GM06990 (cell line): ENCODE data around the gene HLA-DOB.

Experiments used
- DNase-seq: peaks from one replicate; pipeline ENCODE4 v3.0.0-alpha.2; 2011; ENCODE audit not compliant: insufficient read length; ENCODE audit errors: extremely low read depth
- H3K27me3 ChIP-seq: replicated peaks from 2 replicates; pipeline ENCODE4 v1.6.0; 2011; ENCODE audit warnings: low read length; ENCODE audit not compliant: control insufficient read depth, insufficient read depth
- H3K36me3 ChIP-seq: 2 replicates; pipeline ENCODE4 v1.5.1; 2011; ENCODE audit warnings: low read length; ENCODE audit not compliant: control insufficient read depth, insufficient read depth
- H3K4me3 ChIP-seq: replicated peaks from 2 replicates; pipeline ENCODE4 v1.5.1; 2011; ENCODE audit warnings: low read depth, mild to moderate bottlenecking, control low read depth, low read length
- CTCF ChIP-seq: IDR thresholded peaks from 2 replicates; pipeline ENCODE4 v1.5.1; 2011; ENCODE audit warnings: low read length, control low read depth, mild to moderate bottlenecking, inconsistent platforms; ENCODE audit not compliant: insufficient read depth, poor library complexity, severe bottlenecking

HLA-DOB gene

GRCh38 chr6:32774426-32774825 is 42.4 kb downstream of the HLA-DOB start:
- no peaks in the 10 kb centered on the region for H3K36me3 ChIP-seq
- no peak for TF ChIP-seq CTCF
- no peak overlapping the region for H3K4me3 ChIP-seq
- no peaks in the 10 kb centered on the region; the same call in 1 of the 2 replicates for H3K27me3 ChIP-seq
- DNase-seq, result no peak

- no peaks in the 10 kb centered on the region; the same call in 1 of the 2 replicates for H3K27me3 ChIP-seq
- H3K4me3 ChIP-seq, result no peak overlapping the region
- no peak for DNase-seq
- no peak for TF ChIP-seq CTCF
- H3K36me3 ChIP-seq, result no peaks in the 10 kb centered on the region
Observed at GRCh38 chr6:32772656-32773055, 44.1 kb downstream of the HLA-DOB start.

- TF ChIP-seq CTCF, result no peak
- H3K4me3 ChIP-seq, result no peak overlapping the region
- H3K27me3 ChIP-seq, result peaks cover 2% of the 10 kb centered on the region
- no peak for DNase-seq
- H3K36me3 ChIP-seq, result no peaks in the 10 kb centered on the region
Observed at GRCh38 chr6:32764048-32764447, 52.8 kb downstream of the HLA-DOB start.

- no peak for TF ChIP-seq CTCF
- Histone ChIP-seq H3K36me3 (no peaks in the 10 kb centered on the region), H3K27me3 (peaks cover 2% of the 10 kb centered on the region), H3K4me3 (no peak within 1 kb of the TSS)
- DNase-seq, result no peak
Observed at GRCh38 chr6:32763421-32763820, 53.4 kb downstream of the HLA-DOB start, which contains the start of gene HLA-DQB2. Gene HLA-DQB2, minus strand, starts transcription at chr6:32763532. Its CDS starts 62 bp downstream, at chr6:32763470.
